ENCODE data around the gene RTN4R.

RTN4R gene

GRCh38 chr22:20222764-20223420, 45.2 kb downstream of the RTN4R start:
- in situ Hi-C loops (cut with MboI; ENCODE audit: low sequenced_read_pairs, unreplicated experiment), result no loop called here
- DNase-seq (ENCODE audit: low spot score), result no peak
- TF ChIP-seq CTCF (IDR thresholded peaks at IDR 0.05; ENCODE audit: borderline replicate concordance, control extremely low read depth, extremely low read depth, insufficient read depth, missing control alignments), result no peak

DNA sequence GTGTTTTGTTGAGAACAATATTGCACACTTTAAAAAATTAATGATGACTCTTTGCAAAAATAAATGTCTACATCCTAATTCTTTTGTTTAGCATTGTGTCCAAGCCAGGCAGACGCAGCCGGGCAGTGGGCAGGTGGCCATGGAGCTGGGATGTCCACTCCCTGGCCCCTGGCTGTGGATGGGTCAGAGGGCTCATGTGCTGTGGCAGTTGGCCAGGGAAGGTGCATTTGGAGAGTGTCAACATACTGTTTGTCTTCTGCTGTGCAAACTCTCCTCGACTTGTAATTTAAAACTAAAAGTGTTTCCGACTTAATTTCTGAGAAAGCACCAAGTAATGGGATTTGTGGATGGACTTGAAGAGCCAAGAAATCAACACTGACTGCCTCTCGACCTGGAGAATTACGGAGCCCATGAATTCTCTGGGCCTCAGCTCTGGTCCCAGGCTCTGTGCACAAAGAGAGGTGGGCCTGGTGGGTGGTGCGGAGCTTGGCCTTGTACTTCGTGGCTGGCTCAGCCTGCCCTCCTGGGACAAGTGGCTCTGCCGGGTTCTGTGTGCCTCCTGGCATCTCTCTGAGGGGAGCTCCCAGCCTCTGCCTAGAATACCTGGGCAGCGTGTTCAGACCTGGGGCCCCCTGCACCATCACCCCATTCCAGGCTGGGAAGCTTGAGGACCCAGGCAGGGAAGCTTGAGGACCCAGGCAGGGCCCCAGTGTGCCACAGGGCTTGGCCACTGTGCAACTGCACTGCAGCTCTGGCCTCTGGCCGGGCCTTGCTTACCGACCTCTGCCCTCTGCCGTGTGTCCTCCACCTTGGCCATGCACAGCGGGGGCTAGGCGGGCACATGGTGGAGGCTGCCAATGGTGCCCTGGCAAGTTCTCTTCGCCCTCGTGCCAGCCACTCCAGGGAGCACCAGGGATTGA, 46.4 kb downstream of the RTN4R start:
- in situ Hi-C loops (cut with MboI; ENCODE audit: low sequenced_read_pairs, unreplicated experiment), result no loop called here
- no peak for TF ChIP-seq CTCF (IDR thresholded peaks at IDR 0.05; ENCODE audit: borderline replicate concordance, control extremely low read depth, extremely low read depth, insufficient read depth, missing control alignments)

DNA sequence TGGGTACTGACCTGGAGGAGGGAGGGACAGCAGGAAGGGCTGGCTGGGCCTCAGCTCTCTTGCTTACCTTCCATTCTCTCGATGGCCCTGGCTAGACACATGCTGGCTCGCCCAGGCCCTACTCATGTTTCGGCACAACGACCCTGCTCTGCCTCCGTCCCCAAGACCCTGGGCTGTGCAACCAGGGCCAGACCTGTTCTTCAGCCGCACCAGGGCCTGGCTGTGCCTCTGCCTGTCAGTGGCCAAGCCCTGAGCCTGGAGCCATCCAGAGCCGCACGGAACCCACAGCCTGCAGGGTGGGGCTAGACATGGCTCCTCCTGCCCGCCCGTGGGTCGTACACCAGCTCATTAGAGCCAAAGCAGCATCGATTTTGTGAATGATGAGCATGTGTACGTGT, 47.5 kb downstream of the RTN4R start:
- TF ChIP-seq CTCF (IDR thresholded peaks at IDR 0.05; ENCODE audit: borderline replicate concordance, control extremely low read depth, extremely low read depth, insufficient read depth, missing control alignments), result no peak
- no peak for DNase-seq (ENCODE audit: low spot score)
- in situ Hi-C loops (cut with MboI; ENCODE audit: low sequenced_read_pairs, unreplicated experiment), result no loop called here

More for the DNA sequence above, 46.4 kb downstream of the RTN4R start:
- no peak for DNase-seq (ENCODE audit: low spot score)

DNA sequence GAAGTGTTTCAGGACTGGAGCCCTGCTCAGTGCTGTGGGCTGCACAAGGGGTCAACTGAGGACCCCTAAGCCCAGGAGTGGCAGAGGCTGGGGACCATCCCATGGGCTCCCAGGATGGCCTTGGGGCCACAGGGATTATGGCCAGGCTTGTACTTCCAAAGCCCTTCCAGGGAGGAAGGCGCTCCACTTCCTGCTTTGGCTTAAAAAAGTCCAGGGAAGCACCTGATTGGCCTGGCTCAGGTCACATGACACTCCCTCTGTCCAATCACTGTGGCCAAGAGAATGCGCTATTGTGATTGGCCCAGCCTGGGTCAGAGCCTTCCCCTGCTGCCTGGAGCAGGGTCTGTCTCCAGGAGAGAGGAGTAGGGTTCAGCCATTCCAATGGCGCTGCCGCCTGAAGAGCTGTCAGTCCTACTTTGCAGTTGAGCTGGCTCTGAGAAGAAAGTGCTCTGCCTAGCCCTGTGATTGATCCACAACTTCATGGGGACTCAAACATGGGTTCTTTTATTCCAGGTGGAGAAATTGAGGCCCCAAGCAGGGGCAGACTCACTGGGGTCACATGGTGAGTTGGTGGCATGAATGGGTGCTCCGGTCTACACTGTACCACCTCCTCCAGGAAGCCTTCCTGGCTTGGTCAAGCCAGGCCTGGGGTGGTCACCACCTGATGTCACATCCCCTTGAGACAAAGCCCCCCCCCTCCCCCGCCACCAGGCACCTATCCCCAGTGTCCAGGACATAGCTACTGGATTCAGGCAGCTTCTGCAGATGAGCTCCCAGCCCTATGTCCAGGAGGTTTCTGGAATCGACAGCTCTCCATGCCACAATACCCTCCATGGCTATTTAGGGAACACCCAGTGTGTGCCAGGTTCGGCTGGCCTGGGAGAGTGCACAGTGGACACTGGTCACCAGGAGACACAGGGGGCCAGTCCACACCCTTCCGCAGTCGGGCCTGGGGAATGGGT, 48.2 kb downstream of the RTN4R start:
- DNase-seq (ENCODE audit: low spot score), result no peak
- in situ Hi-C loops (cut with MboI; ENCODE audit: low sequenced_read_pairs, unreplicated experiment), result no loop called here
- no peak for TF ChIP-seq CTCF (IDR thresholded peaks at IDR 0.05; ENCODE audit: borderline replicate concordance, control extremely low read depth, extremely low read depth, insufficient read depth, missing control alignments)

GRCh38 chr22:20218987-20219386, 49.1 kb downstream of the RTN4R start:
- TF ChIP-seq CTCF (IDR thresholded peaks at IDR 0.05; ENCODE audit: borderline replicate concordance, control extremely low read depth, extremely low read depth, insufficient read depth, missing control alignments), result no peak
- no peak for DNase-seq (ENCODE audit: low spot score)
- in situ Hi-C loops (cut with MboI; ENCODE audit: low sequenced_read_pairs, unreplicated experiment), result no loop called here

DNA sequence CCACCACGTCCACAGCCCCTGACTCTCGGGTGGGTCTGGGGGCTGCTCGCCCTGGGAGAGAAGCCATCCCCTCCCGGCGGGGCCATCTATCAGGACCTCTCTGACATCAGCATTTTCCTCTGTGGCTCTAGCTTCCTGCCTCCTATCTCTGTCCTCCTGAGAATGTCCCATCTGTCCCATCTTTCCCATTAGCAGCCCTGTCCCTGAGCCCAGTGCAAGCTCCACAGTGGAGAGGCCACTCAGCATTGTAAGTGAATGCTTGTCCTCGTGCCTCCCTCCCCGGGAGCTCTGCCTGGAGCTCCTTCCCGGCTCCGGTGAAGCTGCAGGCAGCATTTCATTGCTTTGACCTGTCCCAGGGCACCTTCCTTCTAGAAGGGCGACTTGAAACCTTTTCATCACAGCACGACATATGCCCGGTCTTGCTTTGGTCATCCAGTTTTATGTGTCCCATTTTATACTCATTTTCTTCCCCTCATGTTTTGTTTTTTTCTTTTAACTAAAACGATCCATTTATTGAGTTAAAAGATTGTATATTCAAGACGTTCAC, 49.7 kb downstream of the RTN4R start:
- no peak for TF ChIP-seq CTCF (IDR thresholded peaks at IDR 0.05; ENCODE audit: borderline replicate concordance, control extremely low read depth, extremely low read depth, insufficient read depth, missing control alignments)
- in situ Hi-C loops (cut with MboI; ENCODE audit: low sequenced_read_pairs, unreplicated experiment), result no loop called here
- DNase-seq (ENCODE audit: low spot score), result no peak

Data from GM13976 (cell line).